SK-N-SH (cell line): ENCODE results near the gene MRPS17. TPM values are rescaled to one million over a fixed set of nuclear protein-coding genes. Genes with fewer than 3 reads are reported as not detected.

Source experiments
- CTCF ChIA-PET: fragments of 300-600, 350-600 bp; formaldehyde crosslinking; extraction: SDS; loops from one replicate; lab custom pipeline; 2021; lab: Yijun Ruan, JAX
- POLR2A ChIA-PET: fragments of 350-600 bp; sonication (Branson Sonifier 250); formaldehyde crosslinking; extraction: SDS; loops from one replicate; lab custom pipeline; 2020; ENCODE audit warnings: antibody characterized with exemption, inconsistent platforms; lab: Yijun Ruan, JAX
- DNase-seq: peaks from one replicate; pipeline ENCODE4 v3.0.0; 2012
- H2AFZ ChIP-seq: fragments of 200-600 bp; sonication (generic); 2 replicates; pipeline ENCODE4 v1.8.1; 2016; ENCODE audit warnings: antibody characterized with exemption, mild to moderate bottlenecking, low read depth
- H3F3A ChIP-seq: fragments of 200-600 bp; sonication (generic); replicated peaks from 2 replicates; pipeline ENCODE3; 2016; ENCODE audit warnings: antibody characterized with exemption, mild to moderate bottlenecking; ENCODE audit not compliant: insufficient read depth
- H3K27ac ChIP-seq, 2 experiments: fragments of 200-500 bp in 1 of 2; fragments of 200-600 bp in 1 of 2; sonication (Bioruptor generic) in 1 of 2; sonication (generic), shearing (Covaris generic) in 1 of 2; 2 replicates each; pipeline versions ENCODE4 v1.5.1 to v1.6.1; 2014 to 2016; ENCODE audit warnings: low read depth in 2 of 2, inconsistent platforms in 1 of 2, low read length in 1 of 2, mild to moderate bottlenecking in 1 of 2, mixed read lengths in 1 of 2
- H3K27me3 ChIP-seq: fragments of 200-600 bp; sonication (generic), shearing (Covaris generic); 2 replicates; pipeline ENCODE4 v1.6.1; 2016; ENCODE audit warnings: mixed run types; ENCODE audit not compliant: insufficient read depth
- H3K36me3 ChIP-seq, 2 experiments: fragments of 200-500 bp in 1 of 2; fragments of 200-600 bp in 1 of 2; sonication (Bioruptor generic) in 1 of 2; sonication (generic) in 1 of 2; replicated peaks in 1 of 2; 2 replicates each; pipeline versions ENCODE3 to v1.5.1; 2014 to 2016; ENCODE audit warnings: low read length in 1 of 2, mild to moderate bottlenecking in 1 of 2; ENCODE audit not compliant: insufficient read depth in 2 of 2, control insufficient read depth in 1 of 2
- H3K4me1 ChIP-seq, 2 experiments: fragments of 200-500 bp in 1 of 2; fragments of 200-600 bp in 1 of 2; sonication (Bioruptor generic) in 1 of 2; sonication (generic), shearing (Covaris generic) in 1 of 2; 2 replicates each; pipeline versions ENCODE4 v1.5.1 to v1.6.1; 2014 to 2016; ENCODE audit warnings: low read depth in 1 of 2, low read length in 1 of 2, mixed run types in 1 of 2; ENCODE audit not compliant: insufficient read depth in 2 of 2, control insufficient read depth in 1 of 2
- H3K4me2 ChIP-seq: fragments of 200-600 bp; sonication (generic), shearing (Covaris generic); 2 replicates; pipeline ENCODE4 v1.6.1; 2017; ENCODE audit warnings: mixed run types
- H3K4me3 ChIP-seq, 2 experiments: fragments of 200-500 bp in 1 of 2; fragments of 200-600 bp in 1 of 2; sonication (Bioruptor generic) in 1 of 2; sonication (generic), shearing (Covaris generic) in 1 of 2; 2 replicates each; pipeline versions ENCODE4 v1.5.1 to v1.8.1; 2014 to 2016; ENCODE audit warnings: low read depth in 2 of 2, inconsistent platforms in 1 of 2, low read length in 1 of 2, mild to moderate bottlenecking in 1 of 2, mixed read lengths in 1 of 2, moderate library complexity in 1 of 2
- H3K79me2 ChIP-seq: fragments of 200-600 bp; sonication (generic); 2 replicates; pipeline ENCODE4 v1.8.1; 2017; ENCODE audit warnings: mild to moderate bottlenecking; ENCODE audit not compliant: insufficient read depth
- H3K9ac ChIP-seq: fragments of 200-600 bp; sonication (generic); 2 replicates; pipeline ENCODE4 v1.6.1; 2017; ENCODE audit warnings: mixed run types
- H3K9me2 ChIP-seq: fragments of 200-600 bp; sonication (generic); 2 replicates; pipeline ENCODE4 v1.6.1; 2017; ENCODE audit warnings: mixed run types
- H3K9me3 ChIP-seq: fragments of 200-600 bp; sonication (generic); 2 replicates; pipeline ENCODE4 v1.6.1; 2017; ENCODE audit warnings: mixed run types, mild to moderate bottlenecking, moderate library complexity
- H4K20me1 ChIP-seq: fragments of 200-600 bp; sonication (generic); 2 replicates; pipeline ENCODE4 v1.6.1; 2017; ENCODE audit warnings: mild to moderate bottlenecking, mixed run types; ENCODE audit not compliant: insufficient read depth
- CHD2 ChIP-seq: fragments of 150-350 bp; IDR thresholded peaks from 2 replicates; pipeline ENCODE4 v1.6.1; 2018; ENCODE audit warnings: low read length; ENCODE audit not compliant: partially characterized antibody
- FOSL2 ChIP-seq: IDR thresholded peaks from 2 replicates; pipeline ENCODE4 v1.4.0; 2012; ENCODE audit warnings: low read depth, mild to moderate bottlenecking, moderate library complexity, borderline replicate concordance
- JUND ChIP-seq: IDR thresholded peaks from 2 replicates; pipeline ENCODE4 v1.4.0; 2012
- NFIC ChIP-seq: IDR thresholded peaks from 2 replicates; pipeline ENCODE4 v1.4.0; 2012; ENCODE audit warnings: borderline replicate concordance
- NRF1 ChIP-seq: IDR thresholded peaks from 2 replicates; pipeline ENCODE4 v1.6.1; 2012; ENCODE audit warnings: low read depth, mild to moderate bottlenecking, low read length
- ZBTB33 ChIP-seq: IDR thresholded peaks from 2 replicates; pipeline ENCODE4 v1.4.0; 2012; ENCODE audit warnings: low read depth, borderline replicate concordance
- WGBS: methylation state at CpG from one replicate; pipeline ENCODE4 v1.1.6; 2017; ENCODE audit warnings: low lambda C conversion rate; 5-methylcytosine and 5-hydroxymethylcytosine counted together
- polyA plus RNA-seq, 3 experiments: library from polyadenylated mRNA; depleted of rRNA; stranded (reverse); fragments of >200 nt; gene quantifications; 2 replicates each; pipeline ENCODE4 v1.2.3, GENCODE V29; 2012

Gene MRPS17
- polyA plus RNA-seq, 1 of the 3 experiments (the other 2 are of a cell fraction), result 17.4 TPM

GRCh38 chr7:55975988-55976633 is 24.4 kb downstream of the MRPS17 start:
- no peak overlapping the region for H3K27ac ChIP-seq
- peaks cover 31% of the 10 kb centered on the region in 2 experiments for H3K36me3 ChIP-seq
- H4K20me1 ChIP-seq, result peaks cover 58% of the 10 kb centered on the region
- H3K9me2 ChIP-seq, result no peaks in the 10 kb centered on the region
- WGBS, result 98% methylated on average over 7 of the region's 7 CpGs
- no peak for DNase-seq
- no peaks in the 10 kb centered on the region for H3K27me3 ChIP-seq
- H3K79me2 ChIP-seq, result peaks cover 59% of the 10 kb centered on the region
- TF ChIP-seq ZBTB33, result no peak
- no peak for TF ChIP-seq NRF1
- no peak for TF ChIP-seq CHD2
- TF ChIP-seq, all 33 proteins: peak for 0
- POLR2A ChIA-PET, result interaction anchor here (0.7 to 1.8 kb wide), 3 partner anchors 9 to 12 kb away, joined by 3 to 5 read pairs (median 3); no protein-coding TSS in a partner anchor
- Histone ChIP-seq H3K9me3 (no peaks in the 10 kb centered on the region), H3F3A (no peaks in the 10 kb centered on the region), H3K4me3 (no peak overlapping the region), H2AFZ (no peak overlapping the region), H3K4me1 (peaks cover 4% of the 10 kb centered on the region in 2 experiments; a peak in 3 of 4 replicates), H3K9ac (no peak overlapping the region), H3K4me2 (no peak overlapping the region)
- CTCF ChIA-PET, result interaction anchor here (1.4 to 5.3 kb wide), 2 partner anchors 11 to 103 kb away, joined by 4 to 50 read pairs; partner anchors contain the start of gene NIPSNAP2

- CTCF ChIA-PET, result interaction anchor here (5.3 kb wide), 1 partner anchor 13 kb away, joined by 50 read pairs; the partner anchor contains the start of gene NIPSNAP2
- H3K36me3 ChIP-seq, result peaks cover 41 to 45% of the 10 kb centered on the region in 2 experiments
- peak; percentile 17; the same call in 1 of the 2 replicates for TF ChIP-seq NFIC
- no peak for TF ChIP-seq JUND
- peaks cover 4% of the 10 kb centered on the region in 2 experiments; a peak in 3 of 4 replicates for H3K4me1 ChIP-seq
- H3K27me3 ChIP-seq, result no peaks in the 10 kb centered on the region
- H3K4me3 ChIP-seq, result no peak overlapping the region
- peak overlapping the region in 1 of 2 experiments; percentile 11; a peak in 3 of 4 replicates for H3K27ac ChIP-seq
- peaks cover 44% of the 10 kb centered on the region for H4K20me1 ChIP-seq
- no peak for DNase-seq
- POLR2A ChIA-PET, result no interaction called here
- no peak overlapping the region for H2AFZ ChIP-seq
- no peaks in the 10 kb centered on the region for H3K9me3 ChIP-seq
- WGBS, result 61% methylated on average over 4 of the region's 4 CpGs
- H3K9me2 ChIP-seq, result no peaks in the 10 kb centered on the region
- H3K79me2 ChIP-seq, result peaks cover 42% of the 10 kb centered on the region
- H3K9ac ChIP-seq, result no peak overlapping the region
- H3K4me2 ChIP-seq, result 0 out of 2 replicates have a peak overlapping the region, but pooled peaks have one; percentile 21
- no peaks in the 10 kb centered on the region for H3F3A ChIP-seq
Measured at GRCh38 chr7:55977831-55978230, 26.2 kb downstream of the MRPS17 start.

GRCh38 chr7:55980266-55980665 is 28.6 kb downstream of the MRPS17 start:
- POLR2A ChIA-PET, result no interaction called here

More at GRCh38 chr7:55980266-55980665, 28.6 kb downstream of the MRPS17 start:
- Histone ChIP-seq H3F3A (no peaks in the 10 kb centered on the region), H3K9me3 (no peaks in the 10 kb centered on the region), H3K9me2 (no peaks in the 10 kb centered on the region), H3K36me3 (peaks cover 61 to 66% of the 10 kb centered on the region in 2 experiments), H3K79me2 (peaks cover 18% of the 10 kb centered on the region), H2AFZ (no peak overlapping the region), H3K4me3 (no peak overlapping the region), H3K4me1 (peaks cover 4% of the 10 kb centered on the region in 2 experiments; a peak in 3 of 4 replicates), H3K27me3 (no peaks in the 10 kb centered on the region), H3K9ac (no peak overlapping the region), H4K20me1 (peaks cover 27% of the 10 kb centered on the region), H3K27ac (no peak overlapping the region), H3K4me2 (no peak overlapping the region)
- 99% methylated on average over 3 of the region's 3 CpGs for WGBS
- CTCF ChIA-PET, result interaction anchor here (0.8 to 2.5 kb wide), 4 partner anchors 15 to 94 kb away, joined by 3 to 19 read pairs (median 5); partner anchors contain the start of gene NIPSNAP2
- no peak for DNase-seq
- no peak for TF ChIP-seq FOSL2
